GM12878 (cell line): ENCODE results near the gene FAM120B. TPM values are rescaled to one million over a fixed set of nuclear protein-coding genes. Genes with fewer than 3 reads are reported as not detected.

Experiments
- ATAC-seq: fragments of 200-7000 bp; cut with Tn5 transposase; 3 replicates; pipeline ENCODE4 v1.9.1; 2020; ENCODE audit warnings: mild to moderate bottlenecking, moderate library complexity
- BruUV-seq: library from RNA; stranded (reverse); fragments of 400-500 nt; replicated peaks from 2 replicates; lab custom pipeline; 2021; lab: Mats Ljungman, UMichigan
- CTCF ChIA-PET: fragments of 300-600 bp; sonication (Branson Sonifier 250); formaldehyde crosslinking; extraction: SDS; loops from one replicate; lab custom pipeline; 2021; ENCODE audit warnings: inconsistent platforms; lab: Yijun Ruan, JAX
- POLR2A ChIA-PET: fragments of 350-600 bp; formaldehyde crosslinking; extraction: SDS; loops from one replicate; lab custom pipeline; 2021; ENCODE audit warnings: inconsistent platforms; lab: Charles Lee
- RAD21 ChIA-PET: fragments of 300-600 bp; sonication (Branson Sonifier 250); formaldehyde crosslinking; loops from one replicate; lab custom pipeline; 2023; ENCODE audit warnings: antibody characterized with exemption; ENCODE audit not compliant: unreplicated experiment; lab: Charles Lee
- SMC1A ChIA-PET: fragments of 300-600 bp; sonication (Branson Sonifier 250); formaldehyde crosslinking; loops from one replicate; lab custom pipeline; 2023; ENCODE audit not compliant: unreplicated experiment, uncharacterized antibody; lab: Charles Lee
- DNase-seq: peaks from one replicate; pipeline ENCODE4 v3.0.0-alpha.2; 2011; ENCODE audit warnings: low read depth, low spot score
- FAIRE-seq: peaks from 3 replicates; lab custom pipeline; 2011; peaks lifted over from hg19 to GRCh38; lab: Jason Lieb, UNC
- H2AFZ ChIP-seq: 2 replicates; pipeline ENCODE4 v1.6.0; 2011; ENCODE audit warnings: low read depth, low read length, control low read depth; ENCODE audit not compliant: control insufficient read depth
- H3K27ac ChIP-seq: 2 replicates; pipeline ENCODE4 v1.5.1; 2011; ENCODE audit warnings: control low read depth; ENCODE audit not compliant: control insufficient read depth, insufficient read depth
- H3K27me3 ChIP-seq, 2 experiments: replicated peaks in 1 of 2; 2 replicates each; pipeline versions ENCODE4 v1.6.0 to v1.6.1; 2011; ENCODE audit warnings: low read length in 1 of 2; ENCODE audit not compliant: control insufficient read depth in 2 of 2, insufficient read depth in 2 of 2
- H3K36me3 ChIP-seq, 2 experiments: 2 replicates each; pipeline ENCODE4 v1.5.1; 2011; ENCODE audit warnings: low read length in 1 of 2; ENCODE audit not compliant: control insufficient read depth in 2 of 2, insufficient read depth in 2 of 2
- H3K4me1 ChIP-seq: 2 replicates; pipeline ENCODE4 v1.6.1; 2011; ENCODE audit warnings: mild to moderate bottlenecking, low read length, moderate library complexity, mixed read lengths; ENCODE audit not compliant: control insufficient read depth, insufficient read depth
- H3K4me2 ChIP-seq: 2 replicates; pipeline ENCODE4 v1.6.0; 2011; ENCODE audit warnings: control low read depth; ENCODE audit not compliant: control insufficient read depth, insufficient read depth
- H3K4me3 ChIP-seq: fragments of 200-600 bp; sonication (generic); 2 replicates; pipeline ENCODE4 v1.5.1; 2016
- H3K79me2 ChIP-seq: 2 replicates; pipeline ENCODE4 v1.6.0; 2011; ENCODE audit warnings: low read length; ENCODE audit not compliant: control insufficient read depth, insufficient read depth
- H3K9ac ChIP-seq: 2 replicates; pipeline ENCODE4 v1.8.0; 2011; ENCODE audit warnings: low read length, control low read depth, mixed read lengths; ENCODE audit not compliant: control insufficient read depth, insufficient read depth
- H3K9me3 ChIP-seq: replicated peaks from 3 replicates; pipeline ENCODE4 v1.5.1; 2011; ENCODE audit warnings: mild to moderate bottlenecking, low read length; ENCODE audit not compliant: control insufficient read depth, insufficient read depth
- H4K20me1 ChIP-seq: 2 replicates; pipeline ENCODE4 v1.6.0; 2011; ENCODE audit not compliant: control insufficient read depth, insufficient read depth
- CEBPZ ChIP-seq: fragments of 150-350 bp; IDR thresholded peaks from 2 replicates; pipeline ENCODE4 v1.6.1; 2016; ENCODE audit warnings: low read depth, low read length
- E2F4 ChIP-seq: IDR thresholded peaks from 2 replicates; pipeline ENCODE4 v1.6.1; 2012; ENCODE audit warnings: low read depth, low read length, improper control_type of control experiment
- JUNB ChIP-seq: IDR thresholded peaks from 2 replicates; pipeline ENCODE4 v1.6.1; 2016; ENCODE audit warnings: antibody characterized with exemption, mild to moderate bottlenecking
- RELB ChIP-seq: fragments of 450-650 bp; IDR thresholded peaks from 2 replicates; pipeline ENCODE4 v1.6.1; 2017; ENCODE audit warnings: low read depth, mild to moderate bottlenecking, moderate library complexity
- REST ChIP-seq: IDR thresholded peaks from 2 replicates; pipeline ENCODE4 v1.6.1; 2012; ENCODE audit warnings: mild to moderate bottlenecking, low read depth, low read length
- SIX5 ChIP-seq: IDR thresholded peaks from 2 replicates; pipeline ENCODE4 v1.6.1; 2011; ENCODE audit warnings: mild to moderate bottlenecking, low read depth, low read length, moderate library complexity; ENCODE audit not compliant: severe bottlenecking
- SKIL ChIP-seq: fragments of 450-650 bp; IDR thresholded peaks from 2 replicates; pipeline ENCODE4 v1.6.1; 2017; ENCODE audit warnings: mild to moderate bottlenecking, low read depth, inconsistent platforms; ENCODE audit not compliant: poor library complexity, severe bottlenecking
- ZSCAN29 ChIP-seq: fragments of 450-650 bp; IDR thresholded peaks from 2 replicates; pipeline ENCODE4 v1.6.1; 2017; ENCODE audit warnings: mild to moderate bottlenecking, moderate library complexity
- WGBS: methylation state at CpG from one replicate; pipeline ENCODE4 v1.1.6; 2016; ENCODE audit warnings: low lambda C conversion rate; ENCODE audit not compliant: insufficient replicate concordance, insufficient coverage; ENCODE audit errors: missing lambda C conversion rate; 5-methylcytosine and 5-hydroxymethylcytosine counted together
- in situ Hi-C: fragments of 300-500 bp; cut with MboI; formaldehyde crosslinking; loops from 9 replicates; pipeline ENCODE4 v1.14.3; 2018; ENCODE audit warnings: mixed read lengths
- intact Hi-C: fragments of 100-400 bp; cut with micrococcal nuclease; formaldehyde crosslinking; loops from one replicate; pipeline ENCODE4 v1.14.2; 2022; ENCODE audit not compliant: unreplicated experiment
- polyA plus RNA-seq, 11 experiments: library from polyadenylated mRNA; depleted of rRNA in 4 of 11; unstranded in 6 of 11; stranded (reverse) in 5 of 11; fragments of >200 nt; fragmentation: Nextera tagmentation in 4 of 11; fragmentation: Illumina TruSeq in 1 of 11; extraction: Ambion mirVana in 4 of 11; extraction: Trizol in 1 of 11; gene quantifications; 1 replicate in 1 of 11; 2 replicates in 10 of 11; pipeline versions ENCODE4 v1.2.1 to v1.2.3, GENCODE V29; 2011 to 2016; ENCODE audit warnings: inconsistent platforms in 2 of 11, missing spikeins in 2 of 11, low read depth in 1 of 11
- total RNA-seq, 4 experiments: library from RNA; depleted of rRNA in 3 of 4; stranded (reverse); fragments of >200 nt in 3 of 4; fragmentation: Illumina TruSeq in 1 of 4; extraction: Trizol in 1 of 4; gene quantifications; 2 replicates each; pipeline versions ENCODE4 v1.2.1 to v1.2.3, GENCODE V29; 2013 to 2021

FAM120B gene
- total and polyA plus RNA-seq, 10 of the 15 experiments (the other 5 are each of a cell fraction or from before 2014, with no cell fraction given) = 3.3 to 21.6 (median 15.3) TPM

GRCh38 chr6:170278743-170279094, 27.8 kb upstream of the FAM120B start (continued):
- no peak for TF ChIP-seq REST
- no peak for TF ChIP-seq SIX5

GRCh38 chr6:170279426-170279825, 27.1 kb upstream of the FAM120B start:
- H3K4me2 ChIP-seq = no peak overlapping the region
- BruUV-seq = no TSS peak
- ChIA-PET SMC1A (no interaction called here), POLR2A (no interaction called here), RAD21 (no interaction called here), CTCF (no interaction called here)
- intact Hi-C loops (no loop called here), in situ Hi-C loops (no loop called here)
- no peak for FAIRE-seq
- H3K27ac ChIP-seq = no peak overlapping the region
- no peak for DNase-seq
- no peak for ATAC-seq
- no peaks in the 10 kb centered on the region; the same call in 2 of the 3 replicates for H3K9me3 ChIP-seq
- no peaks in the 10 kb centered on the region for H3K4me1 ChIP-seq
- no peaks in the 10 kb centered on the region for H4K20me1 ChIP-seq
- H3K27me3 ChIP-seq = no peaks in the 10 kb centered on the region; a peak in 1 of 4 replicates
- no peak overlapping the region for H3K9ac ChIP-seq
- no peaks in the 10 kb centered on the region for H3K79me2 ChIP-seq
- no peak overlapping the region for H2AFZ ChIP-seq
- no peaks in the 10 kb centered on the region for H3K36me3 ChIP-seq
- WGBS = 85% methylated on average over 8 of the region's 8 CpGs
- H3K4me3 ChIP-seq = no peak overlapping the region
- no peak for TF ChIP-seq JUNB
- no peak for TF ChIP-seq E2F4
- TF ChIP-seq SKIL = no peak
- no peak for TF ChIP-seq CEBPZ
- TF ChIP-seq RELB = no peak
- TF ChIP-seq ZSCAN29 = no peak
